IPS-20b (cell line): ENCODE data around the gene SLC6A6.

Source experiments
- H3K27ac ChIP-seq: one replicate; pipeline ENCODE4 v1.5.1; 2013; ENCODE audit warnings: low read length
- H3K27me3 ChIP-seq: 2 replicates; pipeline ENCODE4 v1.6.1; 2013; ENCODE audit warnings: mild to moderate bottlenecking, low read length, inconsistent platforms; ENCODE audit not compliant: insufficient read depth
- H3K36me3 ChIP-seq: 2 replicates; pipeline ENCODE4 v1.6.1; 2013; ENCODE audit warnings: low read depth, mild to moderate bottlenecking, inconsistent platforms, low read length, moderate library complexity; ENCODE audit not compliant: insufficient read depth
- H3K4me1 ChIP-seq: 2 replicates; pipeline ENCODE4 v1.6.1; 2013; ENCODE audit warnings: mild to moderate bottlenecking, control low read depth, inconsistent platforms, low read length, moderate library complexity; ENCODE audit not compliant: insufficient read depth
- H3K4me3 ChIP-seq: 2 replicates; pipeline ENCODE4 v1.5.1; 2013; ENCODE audit warnings: mild to moderate bottlenecking, low read length, inconsistent platforms
- H3K9ac ChIP-seq: 2 replicates; pipeline ENCODE4 v1.6.1; 2013; ENCODE audit warnings: low read depth, mild to moderate bottlenecking, inconsistent platforms, low read length, moderate library complexity
- H3K9me3 ChIP-seq: 2 replicates; pipeline ENCODE4 v1.6.1; 2013; ENCODE audit warnings: mild to moderate bottlenecking, low read depth, low read length, inconsistent platforms; ENCODE audit not compliant: insufficient read depth

The SLC6A6 gene

DNA sequence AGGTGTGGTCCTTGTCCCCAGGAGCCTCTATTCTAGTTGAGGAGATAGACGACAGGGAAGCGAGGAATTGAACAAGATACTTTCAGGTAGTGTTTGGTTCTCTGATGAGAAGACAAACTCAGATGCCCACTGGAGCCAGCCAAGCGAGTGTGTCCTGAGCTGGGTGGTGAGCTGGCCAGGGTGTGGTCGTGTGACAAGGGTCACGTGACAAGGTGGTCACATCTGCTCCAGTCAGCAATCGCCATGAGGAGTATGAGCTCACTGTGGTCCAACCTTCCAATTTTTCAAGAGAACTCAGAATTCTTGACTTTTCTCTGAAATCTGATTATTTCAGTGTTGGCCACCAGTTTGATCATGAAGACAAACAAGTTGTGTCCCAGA is 39.5 kb downstream of the SLC6A6 start:
- H3K27me3 ChIP-seq, result no peaks in the 10 kb centered on the region
- peaks cover 26% of the 10 kb centered on the region for H3K36me3 ChIP-seq
- no peak overlapping the region for H3K4me3 ChIP-seq
- H3K4me1 ChIP-seq, result peaks cover 4% of the 10 kb centered on the region; the same call in 1 of the 2 replicates
- H3K27ac ChIP-seq, result no peak overlapping the region
- H3K9ac ChIP-seq, result no peak overlapping the region
- H3K9me3 ChIP-seq, result no peaks in the 10 kb centered on the region

DNA sequence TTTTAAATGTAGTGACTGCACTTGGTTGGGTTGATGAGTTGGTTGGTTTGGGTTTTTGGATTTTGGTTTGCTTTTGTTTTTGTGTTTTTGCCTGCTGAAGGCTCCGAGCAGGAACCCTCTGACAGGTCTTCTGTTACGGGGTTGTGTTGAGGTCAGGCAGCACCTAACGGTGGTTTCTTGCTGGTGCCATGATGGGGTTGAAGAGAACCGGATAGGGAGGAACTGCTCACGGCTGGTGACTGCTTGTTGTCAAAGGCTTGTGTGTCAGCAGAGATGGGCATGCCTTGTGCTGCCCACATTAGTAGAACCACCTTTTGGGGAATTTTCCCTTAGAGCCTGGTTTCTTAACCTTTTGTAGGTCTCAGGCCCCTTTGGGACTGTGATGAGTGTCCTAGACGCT is 42.0 kb downstream of the SLC6A6 start:
- no peaks in the 10 kb centered on the region for H3K27me3 ChIP-seq

GRCh38 chr3:14445773-14446172 is 43.4 kb downstream of the SLC6A6 start:
- no peak overlapping the region for H3K4me3 ChIP-seq
- H3K27me3 ChIP-seq, result no peaks in the 10 kb centered on the region
- H3K9me3 ChIP-seq, result 0 out of 2 replicates have a peak, but pooled peaks cover 5% of the 10 kb centered on the region
- no peak overlapping the region for H3K9ac ChIP-seq
- no peak overlapping the region for H3K27ac ChIP-seq
- no peaks in the 10 kb centered on the region; the same call in 1 of the 2 replicates for H3K4me1 ChIP-seq
- peaks cover 62% of the 10 kb centered on the region for H3K36me3 ChIP-seq

More for the DNA sequence above, 42.0 kb downstream of the SLC6A6 start:
- Histone ChIP-seq H3K36me3 (peaks cover 51% of the 10 kb centered on the region), H3K4me3 (no peak overlapping the region), H3K4me1 (peaks cover 4% of the 10 kb centered on the region; the same call in 1 of the 2 replicates), H3K27ac (no peak overlapping the region), H3K9me3 (0 out of 2 replicates have a peak, but pooled peaks cover 5% of the 10 kb centered on the region), H3K9ac (no peak overlapping the region)

GRCh38 chr3:14446988-14447570 is 44.7 kb downstream of the SLC6A6 start:
- peaks cover 75% of the 10 kb centered on the region for H3K36me3 ChIP-seq
- H3K9ac ChIP-seq, result no peak overlapping the region
- H3K4me3 ChIP-seq, result no peak overlapping the region
- 0 out of 2 replicates have a peak, but pooled peaks cover 5% of the 10 kb centered on the region for H3K9me3 ChIP-seq
- H3K4me1 ChIP-seq, result no peaks in the 10 kb centered on the region
- no peak overlapping the region for H3K27ac ChIP-seq
- H3K27me3 ChIP-seq, result no peaks in the 10 kb centered on the region

DNA sequence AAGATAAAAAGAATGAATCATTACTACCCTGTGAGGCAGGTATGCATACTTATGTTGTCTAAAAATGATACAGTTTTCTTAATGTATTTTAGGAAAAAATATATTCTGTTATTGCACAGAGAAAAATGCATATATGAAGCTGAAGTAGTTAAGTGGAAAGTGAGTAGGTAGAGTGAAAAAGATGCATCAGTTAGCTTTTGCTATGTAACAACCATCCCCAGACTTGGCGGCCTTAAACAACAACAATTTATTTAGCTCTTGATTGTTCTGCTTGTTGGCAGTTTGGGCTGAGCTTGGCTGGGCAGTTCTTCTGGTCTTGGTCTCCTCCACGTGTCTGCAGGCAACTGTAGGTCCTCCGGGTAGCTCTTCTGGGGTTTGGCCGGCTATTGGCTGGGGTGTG is 45.7 kb downstream of the SLC6A6 start:
- no peaks in the 10 kb centered on the region for H3K27me3 ChIP-seq
- no peak overlapping the region for H3K9ac ChIP-seq
- H3K4me3 ChIP-seq, result no peak overlapping the region
- peaks cover 85% of the 10 kb centered on the region for H3K36me3 ChIP-seq
- H3K27ac ChIP-seq, result no peak overlapping the region
- 0 out of 2 replicates have a peak, but pooled peaks cover 5% of the 10 kb centered on the region for H3K9me3 ChIP-seq
- H3K4me1 ChIP-seq, result no peaks in the 10 kb centered on the region

DNA sequence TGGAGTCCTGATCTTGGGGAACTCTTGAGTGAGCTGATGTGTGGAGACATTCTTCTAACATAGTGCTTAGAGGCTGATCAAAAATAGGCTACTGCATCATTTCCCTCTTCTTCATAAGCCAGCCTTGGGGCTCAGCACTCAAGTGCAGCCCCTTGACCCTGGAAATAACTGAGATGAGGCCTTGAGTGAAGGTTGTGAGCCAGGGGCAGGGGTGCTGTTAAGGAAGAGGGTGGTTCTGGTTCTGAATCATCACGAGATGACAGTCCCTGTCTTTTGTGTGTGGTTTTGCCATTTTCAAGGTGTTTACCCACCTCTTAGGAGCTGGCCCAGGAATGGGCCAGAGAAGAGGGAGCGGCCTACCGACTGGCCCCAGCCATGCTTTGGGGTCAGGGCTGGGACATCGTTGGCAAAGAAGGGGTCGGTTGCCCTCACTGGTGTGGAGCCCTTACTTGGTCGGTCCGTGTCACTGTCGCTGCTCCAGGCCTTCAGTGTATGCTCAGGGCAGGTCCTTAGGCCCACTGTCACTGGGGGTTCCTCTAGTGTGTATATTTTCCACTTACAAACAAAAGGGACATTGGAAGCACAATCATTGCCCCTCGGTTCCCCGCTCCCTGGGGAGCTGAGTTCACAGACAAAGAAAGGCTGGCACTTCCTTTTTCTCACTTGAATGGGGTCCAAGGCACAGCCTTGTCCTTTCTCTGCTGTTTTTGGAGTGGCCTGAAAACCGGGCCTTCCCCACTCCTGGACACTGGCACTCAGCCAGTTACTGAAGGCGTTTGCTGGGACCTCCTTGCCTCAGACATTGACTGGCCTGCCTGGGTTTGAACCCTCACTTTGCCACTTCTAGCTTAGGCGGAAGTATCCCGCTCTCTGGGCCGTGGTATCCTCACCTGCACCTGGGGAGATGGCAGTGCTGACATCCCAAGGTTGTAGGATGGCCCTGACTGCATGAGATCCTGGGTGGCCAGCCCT is 46.6 kb downstream of the SLC6A6 start:
- Histone ChIP-seq H3K36me3 (peaks cover 90% of the 10 kb centered on the region), H3K27ac (no peak overlapping the region), H3K4me3 (no peak overlapping the region), H3K27me3 (no peaks in the 10 kb centered on the region), H3K9ac (no peak overlapping the region), H3K4me1 (no peaks in the 10 kb centered on the region), H3K9me3 (0 out of 2 replicates have a peak, but pooled peaks cover 5% of the 10 kb centered on the region)

GRCh38 chr3:14450506-14450905 is 48.1 kb downstream of the SLC6A6 start:
- 0 out of 2 replicates have a peak, but pooled peaks cover 5% of the 10 kb centered on the region for H3K9me3 ChIP-seq
- H3K4me3 ChIP-seq, result no peak overlapping the region
- no peaks in the 10 kb centered on the region for H3K27me3 ChIP-seq
- H3K4me1 ChIP-seq, result no peaks in the 10 kb centered on the region
- no peak overlapping the region for H3K27ac ChIP-seq
- peaks cover 94% of the 10 kb centered on the region for H3K36me3 ChIP-seq
- no peak overlapping the region for H3K9ac ChIP-seq

GRCh38 chr3:14450922-14451606 is 48.7 kb downstream of the SLC6A6 start:
- H3K4me1 ChIP-seq, result no peaks in the 10 kb centered on the region
- peaks cover 91% of the 10 kb centered on the region for H3K36me3 ChIP-seq
- H3K9ac ChIP-seq, result no peak overlapping the region
- H3K27me3 ChIP-seq, result no peaks in the 10 kb centered on the region
- no peak overlapping the region for H3K4me3 ChIP-seq
- H3K27ac ChIP-seq, result no peak overlapping the region
- 0 out of 2 replicates have a peak, but pooled peaks cover 5% of the 10 kb centered on the region for H3K9me3 ChIP-seq

DNA sequence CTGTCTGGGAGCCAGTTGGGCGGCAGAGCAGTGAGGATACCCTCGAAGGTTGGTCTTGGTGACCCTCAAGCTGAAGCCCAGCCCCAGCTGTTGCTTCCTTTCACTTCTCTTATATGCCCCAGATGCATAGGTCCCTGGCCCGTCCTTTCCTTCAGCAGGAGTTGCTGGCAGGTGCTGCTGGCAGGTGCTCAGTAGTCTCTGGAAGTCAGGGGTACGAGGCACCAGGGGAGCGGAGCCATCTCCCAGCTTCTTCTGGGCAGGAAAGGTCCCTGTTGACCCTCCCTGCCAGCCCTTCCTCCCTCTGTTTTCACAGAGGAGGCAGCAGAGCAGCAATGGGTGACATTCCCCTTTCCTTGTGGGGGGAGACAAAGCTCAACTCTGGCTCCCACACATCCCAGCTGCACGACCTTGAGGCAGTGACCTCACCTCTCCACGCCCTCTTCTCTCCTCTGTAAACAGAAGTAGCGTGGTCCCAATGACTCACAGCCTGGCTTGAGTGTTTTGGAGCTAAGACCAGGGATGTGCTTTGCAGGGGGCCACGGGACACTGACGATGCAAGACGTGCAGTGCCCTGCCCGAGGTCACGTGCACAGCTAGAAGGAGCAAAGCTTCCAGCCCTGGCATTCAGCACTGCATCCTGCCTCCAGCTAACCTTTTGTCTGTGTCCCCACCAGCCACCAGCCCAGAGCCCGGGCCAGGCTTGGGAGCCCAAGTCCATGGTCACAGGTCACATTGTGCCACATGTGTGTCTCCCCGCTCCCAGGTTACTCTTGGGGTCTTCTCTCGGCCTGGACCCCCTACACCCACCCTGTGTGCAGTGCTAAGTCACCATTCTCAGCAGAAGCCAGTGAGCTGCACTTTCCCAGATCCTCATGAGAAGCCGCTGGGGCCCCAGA is 49.7 kb downstream of the SLC6A6 start:
- no peak overlapping the region for H3K9ac ChIP-seq
- H3K27me3 ChIP-seq, result no peaks in the 10 kb centered on the region
- H3K36me3 ChIP-seq, result peaks cover 90% of the 10 kb centered on the region
- no peaks in the 10 kb centered on the region for H3K4me1 ChIP-seq
- H3K27ac ChIP-seq, result no peak overlapping the region
- no peak overlapping the region for H3K4me3 ChIP-seq
- H3K9me3 ChIP-seq, result 0 out of 2 replicates have a peak, but pooled peaks cover 5% of the 10 kb centered on the region

GRCh38 chr3:14452740-14453710 is 50.6 kb downstream of the SLC6A6 start:
- H3K36me3 ChIP-seq, result peaks cover 87% of the 10 kb centered on the region
- H3K27ac ChIP-seq, result no peak overlapping the region
- no peak overlapping the region for H3K4me3 ChIP-seq
- H3K9ac ChIP-seq, result no peak overlapping the region
- 0 out of 2 replicates have a peak, but pooled peaks cover under 1% of the 10 kb centered on the region for H3K9me3 ChIP-seq
- H3K4me1 ChIP-seq, result peaks cover 4% of the 10 kb centered on the region; the same call in 1 of the 2 replicates
- H3K27me3 ChIP-seq, result no peaks in the 10 kb centered on the region
